Adrenal gland (tissue), 12 donors: Measurements from ENCODE around the gene SH3PXD2B. TPM values are rescaled to one million over a fixed set of nuclear protein-coding genes. Genes with fewer than 3 reads are reported as not detected.

ENCODE experiments used
- DNase-seq, 7 donors: peaks; one replicate each; pipeline ENCODE4 v3.0.0-alpha.2; 2019 to 2020
- H3K27ac ChIP-seq, 5 donors: fragments of 200-600 bp; sonication (generic) in 4 of 5; 1 replicate in 3 of 5; 2 replicates in 2 of 5; pipeline versions ENCODE4 v1.5.1 to v1.8.0; 2016 to 2020; ENCODE audit warnings: mild to moderate bottlenecking in 1 of 5
- H3K27me3 ChIP-seq: fragments of 200-600 bp; 2 replicates; pipeline ENCODE4 v1.8.0; 2021
- H3K36me3 ChIP-seq, 2 donors: fragments of 200-600 bp; replicated peaks in 1 of 2; 1 replicate in 1 of 2; 2 replicates in 1 of 2; pipeline versions ENCODE4 v1.5.1 to v1.8.0; 2018 to 2022
- H3K4me1 ChIP-seq, 2 donors: fragments of 200-600 bp; replicated peaks in 1 of 2; 1 replicate in 1 of 2; 2 replicates in 1 of 2; pipeline versions ENCODE4 v1.5.1 to v1.8.0; 2018 to 2021
- H3K4me3 ChIP-seq, 4 donors: fragments of 200-600 bp; sonication (generic) in 3 of 4; one replicate each; pipeline ENCODE4 v1.5.1; 2016 to 2018
- H3K9me3 ChIP-seq, 3 donors: fragments of 200-600 bp; sonication (generic) in 1 of 3; replicated peaks in 1 of 3; 1 replicate in 2 of 3; 2 replicates in 1 of 3; pipeline versions ENCODE4 v1.5.1 to v1.8.0; 2016 to 2021
- POLR2A ChIP-seq, 2 donors: fragments of 450-650 bp; IDR thresholded peaks; one replicate each; pipeline ENCODE4 v1.6.1; 2017; ENCODE audit warnings: antibody characterized with exemption in 2 of 2, mild to moderate bottlenecking in 2 of 2, moderate library complexity in 1 of 2
- WGBS, 4 donors: extraction: QIAGEN DNeasy Blood & Tissue Kit in 2 of 4; methylation state at CpG; one replicate each; pipeline versions ENCODE4 v1.1.5 to v1.1.7; 2013 to 2017; 5-methylcytosine and 5-hydroxymethylcytosine counted together
- intact Hi-C, 2 donors: fragments of 100-400 bp; cut with DNase I; formaldehyde crosslinking; loops; one replicate each; pipeline versions ENCODE4 v1.14.1 to v1.15.0; 2022 to 2023
- polyA plus RNA-seq, 3 donors: library from polyadenylated mRNA; stranded (reverse); fragments of 200-250 nt in 2 of 3; fragments of 350-450 nt in 1 of 3; fragmentation: Illumina TruSeq in 1 of 3; extraction: RNeasy Lipid Tissue Mini Kit (QIAGEN cat#74804) in 1 of 3; gene quantifications; one replicate each; pipeline ENCODE4 v1.2.3, GENCODE V29; 2013 to 2014
- total RNA-seq, 9 donors: library from RNA; depleted of rRNA in 4 of 9; stranded (reverse); fragments of >200 nt in 4 of 9; fragments of 120-200 nt in 1 of 9; fragmentation: NEBNext Ultra II Directional in 1 of 9; extraction: Animal tissue kit (Norgen Biotek cat#: 25700) in 1 of 9; gene quantifications; one replicate each; pipeline versions ENCODE4 v1.1.0 to v1.2.4, GENCODE V29; 2013 to 2023
- TF ChIP-seq, protein P1 (sequence below), 6 experiments: fragments of 450-650 bp in 4 of 6; fragments of 200-600 bp in 2 of 6; sonication (generic) in 1 of 6; IDR thresholded peaks; 1 replicate in 5 of 6; 2 replicates in 1 of 6; pipeline versions ENCODE4 v1.5.1 to v1.8.0; 2016 to 2021; ENCODE audit warnings: antibody characterized with exemption in 6 of 6, mild to moderate bottlenecking in 2 of 6, moderate library complexity in 1 of 6
- donor health status: healthy with polysubstance abuse.
- donor health status: Bipolar disorder and iron deficiency.
- donor health status: DM: yes; HTN: yes; CAD: no.
- donor health status: DM: no; HTN: no; CAD: no.
- donor health status: DM: no; HTN: no; CAD: no.
- donor health status: DM: yes; HTN: yes; CAD: no.

Gene SH3PXD2B
- total and polyA plus RNA-seq, 12 donors: 15.2 to 111 (median 51.5) TPM

DNA sequence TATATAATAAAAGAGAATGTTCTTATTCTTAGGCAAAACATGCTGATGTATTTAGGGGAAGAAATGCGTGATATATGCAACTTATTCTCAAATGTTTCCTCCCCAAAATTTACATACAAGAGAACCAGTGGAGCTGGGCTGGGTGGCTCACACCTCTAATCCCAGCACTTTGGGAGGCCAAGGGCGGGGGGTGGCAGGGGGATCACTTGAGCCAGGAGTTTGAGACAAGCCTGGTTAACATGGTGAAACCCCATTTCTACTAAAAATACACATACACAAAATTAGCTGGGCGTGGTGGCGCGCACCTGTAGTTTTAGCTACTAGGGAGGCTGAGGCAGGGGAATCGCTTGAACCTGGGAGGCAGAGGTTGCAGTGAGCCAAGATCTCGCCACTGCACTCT lies 143.3 kb downstream of the SH3PXD2B start:
- intact Hi-C loops: no loop called here
- DNase-seq: peak in 1 of 7 donors; percentile 42
- no peaks in the 10 kb centered on the region for H3K27me3 ChIP-seq
- H3K27ac ChIP-seq: no peak overlapping the region
- H3K4me1 ChIP-seq: peaks cover 0 to 9% of the 10 kb centered on the region in 2 donors
- TF ChIP-seq POLR2A (IDR thresholded peaks at IDR 0.05): no peak
- TF ChIP-seq, protein P1, sequence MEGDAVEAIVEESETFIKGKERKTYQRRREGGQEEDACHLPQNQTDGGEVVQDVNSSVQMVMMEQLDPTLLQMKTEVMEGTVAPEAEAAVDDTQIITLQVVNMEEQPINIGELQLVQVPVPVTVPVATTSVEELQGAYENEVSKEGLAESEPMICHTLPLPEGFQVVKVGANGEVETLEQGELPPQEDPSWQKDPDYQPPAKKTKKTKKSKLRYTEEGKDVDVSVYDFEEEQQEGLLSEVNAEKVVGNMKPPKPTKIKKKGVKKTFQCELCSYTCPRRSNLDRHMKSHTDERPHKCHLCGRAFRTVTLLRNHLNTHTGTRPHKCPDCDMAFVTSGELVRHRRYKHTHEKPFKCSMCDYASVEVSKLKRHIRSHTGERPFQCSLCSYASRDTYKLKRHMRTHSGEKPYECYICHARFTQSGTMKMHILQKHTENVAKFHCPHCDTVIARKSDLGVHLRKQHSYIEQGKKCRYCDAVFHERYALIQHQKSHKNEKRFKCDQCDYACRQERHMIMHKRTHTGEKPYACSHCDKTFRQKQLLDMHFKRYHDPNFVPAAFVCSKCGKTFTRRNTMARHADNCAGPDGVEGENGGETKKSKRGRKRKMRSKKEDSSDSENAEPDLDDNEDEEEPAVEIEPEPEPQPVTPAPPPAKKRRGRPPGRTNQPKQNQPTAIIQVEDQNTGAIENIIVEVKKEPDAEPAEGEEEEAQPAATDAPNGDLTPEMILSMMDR (IDR thresholded peaks at IDR 0.05): no peak
- H3K4me3 ChIP-seq: no peak overlapping the region
- WGBS, 4 donors: 89 to 97% (median 94%) methylated on average over 7 of the region's 7 CpGs
- no peaks in the 10 kb centered on the region for H3K9me3 ChIP-seq
- no peaks in the 10 kb centered on the region for H3K36me3 ChIP-seq

GRCh38 chr5:172305380-172305779 lies 148.9 kb downstream of the SH3PXD2B start:
- H3K4me3 ChIP-seq: no peak overlapping the region
- H3K4me1 ChIP-seq: peaks cover 0 to 12% of the 10 kb centered on the region in 2 donors
- no peaks in the 10 kb centered on the region for H3K9me3 ChIP-seq
- intact Hi-C loops: no loop called here
- TF ChIP-seq, protein P1 (IDR thresholded peaks at IDR 0.05): no peak
- no peak for TF ChIP-seq POLR2A (IDR thresholded peaks at IDR 0.05)
- WGBS, 4 donors: 83 to 94% (median 87%) methylated on average over 2 of the region's 2 CpGs
- H3K36me3 ChIP-seq: no peaks in the 10 kb centered on the region
- no peak for DNase-seq
- H3K27me3 ChIP-seq: no peaks in the 10 kb centered on the region
- H3K27ac ChIP-seq: no peak overlapping the region

DNA sequence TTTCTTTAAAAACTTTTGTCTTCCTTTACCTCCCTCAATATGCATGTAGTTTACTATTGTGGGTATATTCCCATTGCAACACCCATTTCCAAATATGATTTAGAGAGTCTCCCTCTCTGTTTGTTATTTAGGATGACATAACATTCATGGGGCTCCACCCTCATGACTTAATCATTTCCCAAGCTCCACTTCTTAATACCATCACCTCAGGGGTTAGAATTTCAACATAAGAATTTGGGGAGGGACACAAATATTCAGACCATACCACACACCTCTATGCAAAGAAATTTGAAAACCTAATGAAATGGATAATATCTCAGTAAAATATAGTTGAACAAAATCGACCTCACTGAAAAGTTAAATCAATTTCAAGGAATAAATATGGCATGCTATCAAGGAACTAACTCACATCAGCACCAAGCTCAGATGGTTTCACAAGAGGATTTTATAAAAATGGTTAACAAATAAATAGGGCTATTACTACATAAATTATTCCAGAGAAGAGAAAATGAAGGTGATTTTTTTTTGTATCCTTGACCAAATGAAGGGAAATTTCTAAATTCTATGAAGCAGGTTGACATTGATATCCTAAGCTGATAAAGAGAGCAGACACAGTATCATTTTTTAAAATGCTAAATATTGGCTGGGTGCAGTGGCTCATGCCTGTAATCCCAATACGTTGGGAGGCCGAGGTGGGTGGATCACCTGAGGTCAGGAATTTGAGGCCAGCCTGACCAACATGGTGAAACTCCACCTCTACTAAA lies 150.6 kb downstream of the SH3PXD2B start:
- Histone ChIP-seq H3K4me3 (no peak overlapping the region), H3K27ac (peak overlapping the region in 4 of 5 donors; percentile 10 to 71 (median 66)), H3K4me1 (peaks cover 0 to 12% of the 10 kb centered on the region in 2 donors), H3K36me3 (no peaks in the 10 kb centered on the region), H3K27me3 (no peaks in the 10 kb centered on the region), H3K9me3 (no peaks in the 10 kb centered on the region)
- intact Hi-C loops: no loop called here
- TF ChIP-seq, protein P1 (IDR thresholded peaks at IDR 0.05): no peak
- TF ChIP-seq POLR2A (IDR thresholded peaks at IDR 0.05): no peak
- DNase-seq: no peak
- 37 to 72% (median 39%) methylated on average over 3 of the region's 3 CpGs for WGBS, 4 donors

GRCh38 chr5:172303162-172303561 lies 151.2 kb downstream of the SH3PXD2B start:
- Histone ChIP-seq H3K9me3 (no peaks in the 10 kb centered on the region), H3K27me3 (no peaks in the 10 kb centered on the region), H3K4me1 (peaks cover 0 to 12% of the 10 kb centered on the region in 2 donors), H3K27ac (peak overlapping the region; percentile 10 to 71 (median 65)), H3K4me3 (no peak overlapping the region), H3K36me3 (no peaks in the 10 kb centered on the region)
- peak in 1 of 2 donors; percentile 20 for TF ChIP-seq POLR2A (IDR thresholded peaks at IDR 0.05)
- TF ChIP-seq, protein P1 (IDR thresholded peaks at IDR 0.05): no peak
- intact Hi-C loops: no loop called here
- WGBS, 4 donors: 31 to 56% (median 38%) methylated on average over 5 of the region's 5 CpGs
- peak; percentile 63 to 87 (median 77) for DNase-seq
